Activated CD4-positive, alpha-beta T cell treated with anti-CD3 and anti-CD28 coated beads, Interleukin-2, amount 10 ng/mL, durations not matched to agents 24 days and 14 days (primary cell): Measurements from ENCODE around the gene SPP2. TPM values are rescaled to one million over a fixed set of nuclear protein-coding genes. Genes with fewer than 3 reads are reported as not detected.

Experiments
- DNase-seq: peaks from one replicate; pipeline ENCODE4 v3.0.0; 2022
- H3K27ac Mint-ChIP-seq: one replicate; pipeline ENCODE4 v1.8.0; 2022; ENCODE audit warnings: mild to moderate bottlenecking, mixed read lengths
- H3K27me3 Mint-ChIP-seq: one replicate; pipeline ENCODE4 v1.8.0; 2022; ENCODE audit warnings: mixed read lengths
- H3K36me3 Mint-ChIP-seq: one replicate; pipeline ENCODE4 v1.8.0; 2022; ENCODE audit warnings: low read depth, mild to moderate bottlenecking, mixed read lengths
- H3K4me1 Mint-ChIP-seq: one replicate; pipeline ENCODE4 v1.8.0; 2021; ENCODE audit warnings: mixed read lengths
- H3K4me3 Mint-ChIP-seq: one replicate; pipeline ENCODE4 v1.8.0; 2022; ENCODE audit warnings: mild to moderate bottlenecking, moderate library complexity, mixed read lengths
- H3K9me3 Mint-ChIP-seq: one replicate; pipeline ENCODE4 v1.8.0; 2021; ENCODE audit warnings: mixed read lengths
- intact Hi-C: fragments of 100-400 bp; cut with micrococcal nuclease; formaldehyde crosslinking; loops from one replicate; pipeline ENCODE4 v1.15.1; 2023
- total RNA-seq: library from RNA; stranded (reverse); gene quantifications from 2 replicates; pipeline ENCODE4 v1.2.3, GENCODE V29; 2022

SPP2 gene
- total RNA-seq, 1 donor from 2014 or later = not detected

DNA sequence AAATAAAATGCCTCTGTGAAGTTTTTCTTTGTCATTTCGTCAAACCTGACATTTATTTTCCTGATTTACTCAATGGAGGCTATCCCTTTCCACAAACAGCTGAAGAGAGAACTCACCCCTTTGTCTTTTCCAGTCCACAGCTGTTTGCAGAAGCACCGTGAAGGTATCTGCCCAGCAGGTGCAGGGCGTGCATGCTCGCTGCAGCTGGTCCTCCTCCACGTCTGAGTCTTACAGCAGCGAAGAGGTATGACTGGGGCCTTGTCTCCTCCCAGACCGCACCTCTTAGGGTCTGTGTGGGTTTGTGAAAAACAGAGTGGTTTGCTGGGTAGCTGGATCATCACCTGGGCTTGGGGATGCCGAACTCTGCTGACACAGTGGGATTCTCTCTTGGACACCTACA is 9.7 kb downstream of the SPP2 start:
- H3K27me3 Mint-ChIP-seq = peaks cover 47% of the 10 kb centered on the region
- intact Hi-C loops = no loop called here
- no peaks in the 10 kb centered on the region for H3K9me3 Mint-ChIP-seq
- H3K4me3 Mint-ChIP-seq = no peak overlapping the region
- no peaks in the 10 kb centered on the region for H3K36me3 Mint-ChIP-seq
- no peak overlapping the region for H3K27ac Mint-ChIP-seq
- no peaks in the 10 kb centered on the region for H3K4me1 Mint-ChIP-seq
- DNase-seq = no peak

DNA sequence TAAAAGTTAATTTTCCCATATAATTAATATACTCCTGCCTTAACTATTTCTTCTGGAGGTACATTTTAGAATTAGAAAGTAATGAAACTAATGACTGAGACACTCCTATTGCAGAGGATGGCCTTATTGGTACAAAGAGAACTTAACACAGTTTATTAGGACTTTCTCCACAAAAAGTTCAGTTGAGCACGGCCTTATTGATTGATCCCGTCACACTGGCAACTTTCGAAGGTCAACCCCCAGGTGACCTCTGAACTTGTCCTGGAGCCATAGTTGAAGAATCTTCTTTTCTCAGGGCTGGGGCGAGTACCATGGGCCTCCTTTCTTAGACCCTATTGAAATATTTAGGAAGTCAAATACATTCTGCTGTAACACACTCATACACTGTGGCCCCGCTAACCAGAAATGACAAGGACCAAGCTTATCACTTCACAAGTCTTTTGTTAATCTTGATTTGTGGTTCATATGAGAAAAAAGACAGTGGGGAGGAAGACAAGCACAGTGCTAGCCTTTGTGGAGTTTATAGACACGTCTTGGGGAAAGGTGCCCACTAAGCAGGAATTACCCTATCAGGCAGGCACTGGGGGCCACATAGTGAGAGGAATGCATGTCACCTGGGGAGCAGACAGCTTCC is 11.2 kb downstream of the SPP2 start:
- Mint-ChIP-seq H3K27ac (no peak overlapping the region), H3K9me3 (no peaks in the 10 kb centered on the region), H3K27me3 (peaks cover 45% of the 10 kb centered on the region), H3K4me1 (no peaks in the 10 kb centered on the region), H3K36me3 (no peaks in the 10 kb centered on the region), H3K4me3 (no peak overlapping the region)
- no peak for DNase-seq
- intact Hi-C loops = no loop called here

DNA sequence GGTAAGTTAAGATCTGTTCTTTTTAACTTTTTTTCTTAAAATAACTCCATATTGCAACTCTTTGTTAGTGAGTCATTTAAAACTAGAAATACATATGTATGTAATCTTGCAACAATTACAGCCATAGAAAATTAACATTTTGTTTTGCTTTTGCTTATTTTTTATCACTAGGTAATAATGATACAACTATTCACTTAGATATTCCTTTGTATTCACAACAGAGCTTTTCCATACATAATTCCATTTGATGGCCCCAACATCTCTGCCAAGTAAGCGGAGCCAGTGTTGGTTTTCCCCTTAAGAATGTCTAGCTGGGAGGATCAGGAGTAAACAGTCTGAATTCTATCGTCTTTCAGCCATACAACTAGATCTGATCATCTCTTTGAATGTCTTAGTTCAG is 16.1 kb downstream of the SPP2 start:
- no peak overlapping the region for H3K27ac Mint-ChIP-seq
- intact Hi-C loops = no loop called here
- peaks cover 7% of the 10 kb centered on the region for H3K9me3 Mint-ChIP-seq
- DNase-seq = no peak
- H3K4me1 Mint-ChIP-seq = no peaks in the 10 kb centered on the region
- H3K27me3 Mint-ChIP-seq = peaks cover 34% of the 10 kb centered on the region
- no peak overlapping the region for H3K4me3 Mint-ChIP-seq
- no peaks in the 10 kb centered on the region for H3K36me3 Mint-ChIP-seq

DNA sequence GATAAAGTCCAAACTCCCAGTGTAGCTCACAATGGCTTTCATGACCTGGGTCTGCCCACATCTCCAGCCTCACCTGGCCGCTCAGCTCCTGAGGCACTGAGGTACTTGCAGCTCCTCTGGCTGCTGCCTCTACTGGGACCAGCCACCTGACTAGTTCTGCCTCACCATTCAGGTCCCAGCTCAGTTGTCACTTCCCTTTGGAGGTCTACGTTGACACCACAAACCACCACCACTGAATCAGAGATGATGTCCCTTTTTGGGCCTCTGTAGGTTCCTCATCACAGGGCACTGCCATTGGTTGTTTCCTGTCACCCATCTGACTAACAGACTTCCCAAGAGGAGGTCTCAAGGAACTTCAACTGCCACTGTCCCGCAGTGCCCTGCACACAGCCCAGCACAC is 21.2 kb downstream of the SPP2 start:
- peaks cover 2% of the 10 kb centered on the region for H3K4me1 Mint-ChIP-seq
- H3K27ac Mint-ChIP-seq = no peak overlapping the region
- H3K36me3 Mint-ChIP-seq = no peaks in the 10 kb centered on the region
- intact Hi-C loops = no loop called here
- H3K4me3 Mint-ChIP-seq = no peak overlapping the region
- DNase-seq = no peak
- H3K27me3 Mint-ChIP-seq = peaks cover 22% of the 10 kb centered on the region
- H3K9me3 Mint-ChIP-seq = peaks cover 7% of the 10 kb centered on the region

DNA sequence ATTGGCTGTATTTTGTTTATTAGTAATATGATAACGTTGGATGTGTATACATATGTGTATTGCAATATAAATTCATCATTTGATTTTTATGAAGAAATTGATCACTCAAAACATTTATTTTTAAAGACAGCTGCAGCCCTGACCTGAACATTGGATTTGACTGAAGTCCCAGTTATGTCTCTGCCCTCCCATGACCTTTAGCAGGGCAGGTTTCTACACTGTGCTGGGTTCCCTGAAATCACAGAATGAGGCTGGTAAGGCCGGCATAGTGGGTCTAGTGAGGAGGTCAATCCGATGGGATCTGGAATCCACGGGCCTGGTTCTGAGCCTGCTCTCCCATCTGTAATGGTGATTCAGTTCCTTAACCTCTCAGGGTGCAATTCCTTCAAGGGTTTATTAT is 22.0 kb downstream of the SPP2 start:
- Mint-ChIP-seq H3K27me3 (peaks cover 23% of the 10 kb centered on the region), H3K27ac (no peak overlapping the region), H3K36me3 (no peaks in the 10 kb centered on the region), H3K4me1 (peaks cover 2% of the 10 kb centered on the region), H3K9me3 (peaks cover 7% of the 10 kb centered on the region), H3K4me3 (no peak overlapping the region)
- intact Hi-C loops = no loop called here
- DNase-seq = no peak

DNA sequence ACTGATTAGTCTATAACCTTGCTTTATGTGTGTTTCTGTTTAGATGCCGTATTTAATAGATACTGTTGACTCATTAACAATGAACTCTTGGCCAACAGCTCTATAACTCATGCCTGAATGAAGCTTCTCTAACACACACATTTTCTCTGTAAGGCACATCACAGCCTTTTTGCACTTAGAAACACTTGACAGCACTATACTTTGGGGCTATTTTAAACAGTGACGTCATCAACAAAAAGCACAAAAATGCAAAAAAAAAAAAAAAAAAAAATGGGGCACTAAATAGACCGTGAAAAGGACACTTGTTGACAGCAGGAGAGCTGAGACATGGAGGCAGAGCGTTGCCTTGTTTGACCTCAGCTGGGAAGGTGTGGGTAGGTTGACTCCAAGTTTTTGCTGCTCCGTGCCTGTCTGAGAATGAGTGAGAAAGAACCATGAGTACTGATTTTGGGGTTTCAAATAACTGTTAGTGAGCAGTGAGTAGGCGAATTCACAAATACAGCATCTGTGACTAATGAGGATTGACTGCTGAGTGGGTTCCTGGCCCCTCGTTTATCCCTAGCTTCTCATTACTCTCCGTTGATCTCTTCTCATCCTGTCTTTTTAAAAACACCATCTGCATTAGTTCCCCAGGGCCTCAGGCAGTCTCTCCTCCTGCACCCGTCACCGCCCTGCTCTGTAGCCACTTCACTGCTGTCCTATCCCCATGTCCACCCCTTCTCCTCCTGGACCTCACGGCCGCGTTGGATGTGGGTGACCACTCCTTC is 24.4 kb downstream of the SPP2 start:
- no peak for DNase-seq
- Mint-ChIP-seq H3K27me3 (peaks cover 20% of the 10 kb centered on the region), H3K9me3 (peaks cover 4% of the 10 kb centered on the region), H3K27ac (no peak overlapping the region), H3K4me1 (peaks cover 2% of the 10 kb centered on the region), H3K36me3 (no peaks in the 10 kb centered on the region), H3K4me3 (no peak overlapping the region)
- intact Hi-C loops = no loop called here

DNA sequence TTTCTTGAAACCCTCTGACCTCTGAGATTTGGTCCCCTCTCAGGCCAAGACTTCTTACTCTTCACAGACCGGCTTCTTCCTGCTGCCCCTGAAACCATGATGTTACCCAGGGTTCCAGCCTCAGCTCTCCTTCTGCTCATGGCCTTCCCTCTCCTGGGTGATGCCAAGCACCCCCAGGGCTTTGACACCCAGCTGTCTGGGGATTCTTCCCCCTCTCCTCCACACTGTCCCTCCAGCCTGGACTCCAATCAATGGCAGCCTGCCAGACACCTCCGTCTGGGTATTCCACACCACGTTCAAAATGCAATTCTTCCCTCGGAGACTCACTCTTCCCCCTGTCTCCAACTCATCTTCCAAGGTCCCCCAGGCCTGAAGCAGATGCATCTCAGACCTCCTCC is 25.0 kb downstream of the SPP2 start:
- peaks cover 2% of the 10 kb centered on the region for H3K4me1 Mint-ChIP-seq
- peaks cover 4% of the 10 kb centered on the region for H3K9me3 Mint-ChIP-seq
- intact Hi-C loops = no loop called here
- H3K27ac Mint-ChIP-seq = no peak overlapping the region
- peaks cover 21% of the 10 kb centered on the region for H3K27me3 Mint-ChIP-seq
- no peaks in the 10 kb centered on the region for H3K36me3 Mint-ChIP-seq
- no peak overlapping the region for H3K4me3 Mint-ChIP-seq
- peak; percentile 44 for DNase-seq

DNA sequence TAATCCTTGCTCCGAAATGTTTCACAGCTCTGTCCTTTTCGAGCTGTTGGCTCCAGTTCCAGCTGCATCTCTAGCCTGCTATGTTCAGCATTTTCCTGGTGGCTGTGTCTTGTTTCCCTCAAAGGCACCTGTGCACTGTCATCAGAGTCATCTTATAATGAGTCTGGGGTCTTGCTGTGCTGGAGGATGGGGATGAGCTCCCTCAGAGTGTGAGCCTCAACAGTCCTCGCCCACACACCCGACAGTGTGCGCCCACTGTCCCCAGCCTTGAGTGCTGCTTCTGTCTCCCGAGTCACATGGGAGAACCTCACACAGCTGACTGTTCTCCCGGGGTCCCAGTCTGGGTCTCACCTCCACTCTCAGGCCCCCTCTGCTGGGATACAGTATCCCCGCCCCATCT is 25.4 kb downstream of the SPP2 start:
- peaks cover 2% of the 10 kb centered on the region for H3K4me1 Mint-ChIP-seq
- no peaks in the 10 kb centered on the region for H3K36me3 Mint-ChIP-seq
- DNase-seq = peak; percentile 51
- no peaks in the 10 kb centered on the region for H3K9me3 Mint-ChIP-seq
- peaks cover 18% of the 10 kb centered on the region for H3K27me3 Mint-ChIP-seq
- H3K4me3 Mint-ChIP-seq = no peak overlapping the region
- H3K27ac Mint-ChIP-seq = no peak overlapping the region
- intact Hi-C loops = no loop called here

DNA sequence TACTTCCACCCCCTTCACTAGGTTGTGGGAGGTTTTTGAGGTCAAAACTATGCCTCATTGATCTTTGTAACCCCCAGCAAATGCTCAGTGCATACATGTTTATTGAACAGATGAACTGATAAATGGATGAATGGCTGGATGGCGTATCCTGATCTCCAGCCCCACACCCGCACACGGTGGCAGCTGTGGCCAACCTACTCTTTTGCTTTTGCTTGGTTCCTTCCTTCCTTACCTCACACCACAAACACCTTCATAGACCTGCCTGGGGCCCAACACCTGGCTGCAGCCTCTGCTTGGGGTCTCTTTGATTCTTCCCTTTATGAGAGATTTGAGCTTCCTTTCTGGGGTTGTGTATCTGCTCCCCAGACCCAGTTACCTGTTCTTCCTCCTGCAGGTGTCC is 25.9 kb downstream of the SPP2 start:
- H3K9me3 Mint-ChIP-seq = no peaks in the 10 kb centered on the region
- no peak overlapping the region for H3K27ac Mint-ChIP-seq
- H3K4me1 Mint-ChIP-seq = peaks cover 2% of the 10 kb centered on the region
- DNase-seq = no peak
- intact Hi-C loops = no loop called here
- no peaks in the 10 kb centered on the region for H3K36me3 Mint-ChIP-seq
- peaks cover 21% of the 10 kb centered on the region for H3K27me3 Mint-ChIP-seq
- H3K4me3 Mint-ChIP-seq = no peak overlapping the region

DNA sequence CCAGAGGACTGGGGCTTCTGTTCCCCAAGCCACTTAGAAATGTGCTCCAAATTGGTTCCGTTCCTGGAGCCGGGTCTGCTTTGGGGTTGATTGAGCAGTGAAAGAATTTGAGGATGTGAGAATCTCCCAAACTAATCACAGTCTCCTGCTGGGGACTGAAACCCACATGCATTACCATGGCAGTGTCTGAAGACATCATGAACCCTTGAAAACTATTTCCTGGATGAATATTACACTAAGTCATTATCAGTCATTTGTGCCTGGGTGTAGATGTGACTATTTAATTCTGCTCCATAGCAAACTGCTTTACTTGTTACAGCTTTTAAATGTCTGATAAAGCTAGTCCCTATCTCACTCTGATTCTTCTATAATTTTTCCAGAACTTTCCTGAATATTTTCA is 27.6 kb downstream of the SPP2 start:
- intact Hi-C loops = no loop called here
- no peak overlapping the region for H3K27ac Mint-ChIP-seq
- H3K4me1 Mint-ChIP-seq = no peaks in the 10 kb centered on the region

DNA sequence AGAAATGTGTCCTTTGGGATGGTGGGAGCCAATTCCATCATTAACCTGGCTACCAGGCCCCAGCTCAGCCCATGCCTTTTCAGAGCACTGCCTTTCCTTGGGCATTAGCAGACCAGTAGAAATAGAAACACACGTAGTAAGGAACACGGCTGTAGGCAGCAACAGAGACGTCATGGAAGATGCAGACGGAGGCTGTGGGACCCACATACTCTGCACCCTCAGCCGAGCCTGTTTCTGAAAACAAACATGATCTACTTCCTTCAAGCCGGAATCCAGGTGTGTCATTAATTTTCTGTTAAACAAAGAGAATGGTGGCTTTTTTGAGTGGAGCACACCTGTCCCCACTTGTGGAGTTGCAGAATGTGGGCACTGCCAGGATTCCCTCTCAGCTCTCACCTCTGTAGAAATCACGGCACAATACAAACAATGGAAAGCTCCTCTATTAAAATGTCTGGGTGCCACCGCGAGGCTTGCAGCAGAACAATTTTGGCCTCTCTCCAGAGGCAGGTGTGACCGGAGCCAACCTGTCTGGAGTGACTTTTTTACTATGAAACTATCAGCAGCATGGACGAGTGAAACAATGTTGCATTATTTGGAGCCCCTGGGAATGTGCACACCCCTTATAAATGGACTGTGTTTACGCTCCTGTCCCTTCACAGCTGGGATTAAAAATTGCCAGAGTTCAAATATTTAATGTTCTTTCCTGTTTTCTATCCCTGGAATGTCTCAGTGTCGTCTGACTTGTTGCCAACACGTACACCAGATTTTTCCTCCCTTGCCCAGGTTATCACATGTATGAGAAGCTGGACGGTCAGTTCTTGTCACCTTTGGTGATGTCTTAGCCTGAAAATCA is 31.7 kb downstream of the SPP2 start:
- Mint-ChIP-seq H3K4me3 (no peak overlapping the region), H3K36me3 (no peaks in the 10 kb centered on the region), H3K4me1 (peaks cover 2% of the 10 kb centered on the region), H3K27ac (no peak overlapping the region), H3K9me3 (no peaks in the 10 kb centered on the region), H3K27me3 (peaks cover 36% of the 10 kb centered on the region)
- no peak for DNase-seq
- intact Hi-C loops = no loop called here

More for the DNA sequence above, 27.6 kb downstream of the SPP2 start:
- no peaks in the 10 kb centered on the region for H3K9me3 Mint-ChIP-seq
- no peaks in the 10 kb centered on the region for H3K36me3 Mint-ChIP-seq
- peak; percentile 37 for DNase-seq
- peaks cover 26% of the 10 kb centered on the region for H3K27me3 Mint-ChIP-seq
- no peak overlapping the region for H3K4me3 Mint-ChIP-seq

DNA sequence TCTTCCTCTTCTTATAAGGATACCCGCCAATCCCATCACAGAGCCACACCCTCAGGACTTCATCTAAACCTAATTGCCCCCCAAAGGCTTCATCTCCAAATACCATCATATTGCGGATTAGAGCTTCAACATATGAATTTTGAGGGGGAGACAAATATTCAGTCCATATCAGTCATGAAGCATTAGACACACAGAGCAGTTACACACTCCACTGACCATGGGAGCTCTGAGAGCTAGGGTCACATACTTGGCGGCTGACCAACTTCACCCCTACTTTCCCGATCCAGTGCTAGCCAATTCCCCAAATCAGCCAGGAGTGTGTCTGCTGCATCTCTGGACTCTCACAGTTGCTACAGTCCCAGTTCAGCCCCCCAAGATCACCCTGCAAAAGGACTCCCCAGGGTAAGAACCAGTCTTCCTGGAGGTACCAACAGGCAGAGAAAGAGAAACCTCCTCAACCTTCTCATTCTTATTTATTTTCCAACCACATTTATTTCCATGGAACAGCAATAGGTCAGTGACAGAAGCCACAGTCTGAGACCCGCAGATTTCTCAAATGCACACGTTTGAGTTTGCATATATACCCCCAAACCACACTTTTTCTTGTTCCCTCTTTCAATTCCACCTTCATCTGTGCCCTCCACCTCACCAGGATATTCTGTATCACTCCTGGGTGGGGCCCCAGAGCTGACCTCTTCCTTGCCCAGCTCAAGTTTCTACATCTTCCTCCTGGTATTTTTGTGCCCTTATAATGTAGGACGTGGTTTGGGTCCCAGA is 33.3 kb downstream of the SPP2 start:
- DNase-seq = no peak
- peaks cover 42% of the 10 kb centered on the region for H3K27me3 Mint-ChIP-seq
- no peak overlapping the region for H3K4me3 Mint-ChIP-seq
- H3K9me3 Mint-ChIP-seq = no peaks in the 10 kb centered on the region
- peaks cover 2% of the 10 kb centered on the region for H3K4me1 Mint-ChIP-seq
- H3K36me3 Mint-ChIP-seq = no peaks in the 10 kb centered on the region
- intact Hi-C loops = no loop called here
- no peak overlapping the region for H3K27ac Mint-ChIP-seq

DNA sequence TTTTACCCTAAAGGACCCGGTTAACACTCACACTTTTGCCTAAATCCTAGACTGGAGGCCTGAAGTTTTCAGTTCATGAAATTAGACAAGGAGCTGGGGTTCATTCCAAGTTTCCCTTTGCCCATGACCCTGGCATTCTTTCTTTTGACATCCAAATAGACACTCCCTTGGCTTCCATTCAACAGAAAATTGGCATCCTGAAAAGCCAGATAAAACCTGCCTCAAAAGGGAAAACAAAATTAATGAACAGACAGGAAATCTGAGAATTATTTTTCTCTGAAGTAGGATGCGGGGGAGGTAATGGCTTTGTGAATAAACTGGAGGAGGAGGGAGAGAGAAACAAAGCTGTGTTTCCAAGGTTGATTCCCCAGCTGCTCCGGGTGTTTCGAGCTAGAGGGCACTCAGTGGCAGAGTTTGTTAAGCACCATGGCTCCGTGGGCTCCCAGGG is 41.0 kb downstream of the SPP2 start:
- H3K27ac Mint-ChIP-seq = no peak overlapping the region
- no peaks in the 10 kb centered on the region for H3K4me1 Mint-ChIP-seq
- intact Hi-C loops = no loop called here
- no peak for DNase-seq
- no peaks in the 10 kb centered on the region for H3K9me3 Mint-ChIP-seq
- H3K27me3 Mint-ChIP-seq = peaks cover 30% of the 10 kb centered on the region
- H3K36me3 Mint-ChIP-seq = no peaks in the 10 kb centered on the region
- no peak overlapping the region for H3K4me3 Mint-ChIP-seq
